ENCODE results near the gene MYO1E. TPM values are rescaled to one million over a fixed set of nuclear protein-coding genes. Genes with fewer than 3 reads are reported as not detected.

The MYO1E gene
- total and polyA plus RNA-seq, 2 of the 8 experiments (the other 6 are each of a cell fraction or from before 2014, with no cell fraction given), result 19.6 to 142 TPM

DNA sequence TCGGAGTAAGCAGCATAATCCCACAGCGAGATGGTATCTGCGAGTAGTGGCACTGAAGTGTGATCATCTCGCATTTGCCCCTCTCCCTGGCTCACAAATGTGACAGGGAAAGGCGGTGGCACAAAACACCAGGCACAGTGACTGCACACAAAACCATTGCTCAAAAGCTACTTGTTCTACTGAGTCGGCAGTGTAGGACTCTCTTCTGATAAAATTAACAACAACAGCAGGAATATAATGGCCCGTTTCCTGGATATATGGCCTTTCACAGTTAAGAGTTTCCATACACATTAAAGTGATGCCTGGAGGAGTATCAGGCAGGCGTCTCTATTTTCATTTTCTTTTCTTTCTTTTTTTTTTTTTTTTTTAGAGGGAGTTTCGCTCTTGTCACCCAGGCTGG lies 69.0 kb downstream of the MYO1E start (continued):
- TF ChIP-seq, protein P1, sequence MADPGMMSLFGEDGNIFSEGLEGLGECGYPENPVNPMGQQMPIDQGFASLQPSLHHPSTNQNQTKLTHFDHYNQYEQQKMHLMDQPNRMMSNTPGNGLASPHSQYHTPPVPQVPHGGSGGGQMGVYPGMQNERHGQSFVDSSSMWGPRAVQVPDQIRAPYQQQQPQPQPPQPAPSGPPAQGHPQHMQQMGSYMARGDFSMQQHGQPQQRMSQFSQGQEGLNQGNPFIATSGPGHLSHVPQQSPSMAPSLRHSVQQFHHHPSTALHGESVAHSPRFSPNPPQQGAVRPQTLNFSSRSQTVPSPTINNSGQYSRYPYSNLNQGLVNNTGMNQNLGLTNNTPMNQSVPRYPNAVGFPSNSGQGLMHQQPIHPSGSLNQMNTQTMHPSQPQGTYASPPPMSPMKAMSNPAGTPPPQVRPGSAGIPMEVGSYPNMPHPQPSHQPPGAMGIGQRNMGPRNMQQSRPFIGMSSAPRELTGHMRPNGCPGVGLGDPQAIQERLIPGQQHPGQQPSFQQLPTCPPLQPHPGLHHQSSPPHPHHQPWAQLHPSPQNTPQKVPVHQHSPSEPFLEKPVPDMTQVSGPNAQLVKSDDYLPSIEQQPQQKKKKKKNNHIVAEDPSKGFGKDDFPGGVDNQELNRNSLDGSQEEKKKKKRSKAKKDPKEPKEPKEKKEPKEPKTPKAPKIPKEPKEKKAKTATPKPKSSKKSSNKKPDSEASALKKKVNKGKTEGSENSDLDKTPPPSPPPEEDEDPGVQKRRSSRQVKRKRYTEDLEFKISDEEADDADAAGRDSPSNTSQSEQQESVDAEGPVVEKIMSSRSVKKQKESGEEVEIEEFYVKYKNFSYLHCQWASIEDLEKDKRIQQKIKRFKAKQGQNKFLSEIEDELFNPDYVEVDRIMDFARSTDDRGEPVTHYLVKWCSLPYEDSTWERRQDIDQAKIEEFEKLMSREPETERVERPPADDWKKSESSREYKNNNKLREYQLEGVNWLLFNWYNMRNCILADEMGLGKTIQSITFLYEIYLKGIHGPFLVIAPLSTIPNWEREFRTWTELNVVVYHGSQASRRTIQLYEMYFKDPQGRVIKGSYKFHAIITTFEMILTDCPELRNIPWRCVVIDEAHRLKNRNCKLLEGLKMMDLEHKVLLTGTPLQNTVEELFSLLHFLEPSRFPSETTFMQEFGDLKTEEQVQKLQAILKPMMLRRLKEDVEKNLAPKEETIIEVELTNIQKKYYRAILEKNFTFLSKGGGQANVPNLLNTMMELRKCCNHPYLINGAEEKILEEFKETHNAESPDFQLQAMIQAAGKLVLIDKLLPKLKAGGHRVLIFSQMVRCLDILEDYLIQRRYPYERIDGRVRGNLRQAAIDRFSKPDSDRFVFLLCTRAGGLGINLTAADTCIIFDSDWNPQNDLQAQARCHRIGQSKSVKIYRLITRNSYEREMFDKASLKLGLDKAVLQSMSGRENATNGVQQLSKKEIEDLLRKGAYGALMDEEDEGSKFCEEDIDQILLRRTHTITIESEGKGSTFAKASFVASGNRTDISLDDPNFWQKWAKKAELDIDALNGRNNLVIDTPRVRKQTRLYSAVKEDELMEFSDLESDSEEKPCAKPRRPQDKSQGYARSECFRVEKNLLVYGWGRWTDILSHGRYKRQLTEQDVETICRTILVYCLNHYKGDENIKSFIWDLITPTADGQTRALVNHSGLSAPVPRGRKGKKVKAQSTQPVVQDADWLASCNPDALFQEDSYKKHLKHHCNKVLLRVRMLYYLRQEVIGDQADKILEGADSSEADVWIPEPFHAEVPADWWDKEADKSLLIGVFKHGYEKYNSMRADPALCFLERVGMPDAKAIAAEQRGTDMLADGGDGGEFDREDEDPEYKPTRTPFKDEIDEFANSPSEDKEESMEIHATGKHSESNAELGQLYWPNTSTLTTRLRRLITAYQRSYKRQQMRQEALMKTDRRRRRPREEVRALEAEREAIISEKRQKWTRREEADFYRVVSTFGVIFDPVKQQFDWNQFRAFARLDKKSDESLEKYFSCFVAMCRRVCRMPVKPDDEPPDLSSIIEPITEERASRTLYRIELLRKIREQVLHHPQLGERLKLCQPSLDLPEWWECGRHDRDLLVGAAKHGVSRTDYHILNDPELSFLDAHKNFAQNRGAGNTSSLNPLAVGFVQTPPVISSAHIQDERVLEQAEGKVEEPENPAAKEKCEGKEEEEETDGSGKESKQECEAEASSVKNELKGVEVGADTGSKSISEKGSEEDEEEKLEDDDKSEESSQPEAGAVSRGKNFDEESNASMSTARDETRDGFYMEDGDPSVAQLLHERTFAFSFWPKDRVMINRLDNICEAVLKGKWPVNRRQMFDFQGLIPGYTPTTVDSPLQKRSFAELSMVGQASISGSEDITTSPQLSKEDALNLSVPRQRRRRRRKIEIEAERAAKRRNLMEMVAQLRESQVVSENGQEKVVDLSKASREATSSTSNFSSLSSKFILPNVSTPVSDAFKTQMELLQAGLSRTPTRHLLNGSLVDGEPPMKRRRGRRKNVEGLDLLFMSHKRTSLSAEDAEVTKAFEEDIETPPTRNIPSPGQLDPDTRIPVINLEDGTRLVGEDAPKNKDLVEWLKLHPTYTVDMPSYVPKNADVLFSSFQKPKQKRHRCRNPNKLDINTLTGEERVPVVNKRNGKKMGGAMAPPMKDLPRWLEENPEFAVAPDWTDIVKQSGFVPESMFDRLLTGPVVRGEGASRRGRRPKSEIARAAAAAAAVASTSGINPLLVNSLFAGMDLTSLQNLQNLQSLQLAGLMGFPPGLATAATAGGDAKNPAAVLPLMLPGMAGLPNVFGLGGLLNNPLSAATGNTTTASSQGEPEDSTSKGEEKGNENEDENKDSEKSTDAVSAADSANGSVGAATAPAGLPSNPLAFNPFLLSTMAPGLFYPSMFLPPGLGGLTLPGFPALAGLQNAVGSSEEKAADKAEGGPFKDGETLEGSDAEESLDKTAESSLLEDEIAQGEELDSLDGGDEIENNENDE (IDR thresholded peaks at IDR 0.05; ENCODE audit: insufficient replicate concordance, low read length), result no peak
- TF ChIP-seq RFX5 (IDR thresholded peaks at IDR 0.05; ENCODE audit: borderline replicate concordance, low read depth, low read length) (no peak), ZNF274 (IDR thresholded peaks at IDR 0.05; ENCODE audit: borderline replicate concordance, extremely low read depth, low read length) (no peak)
